Measurements from ENCODE around the gene PACRG.

Gene PACRG

DNA sequence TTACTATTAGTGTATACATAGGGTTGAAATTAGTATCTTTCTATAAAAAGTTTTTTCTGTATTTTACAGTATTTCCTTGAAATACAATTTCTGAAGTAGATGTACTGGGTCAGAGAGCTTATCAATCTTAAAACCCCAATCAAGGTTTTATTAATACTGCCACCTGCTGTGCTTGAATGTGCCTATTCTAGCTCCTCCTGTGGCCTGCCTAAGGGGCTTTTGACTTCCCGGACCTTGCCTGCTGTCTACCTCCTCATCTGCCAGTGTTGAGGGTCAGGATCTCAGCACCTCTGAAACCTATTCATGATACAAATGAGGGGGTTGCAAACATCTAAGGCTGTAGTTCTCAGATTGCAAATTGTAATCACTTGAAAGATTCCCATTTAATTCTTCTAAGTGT, 9.2 kb downstream of the PACRG start:
- H3K9ac ChIP-seq, result no peak overlapping the region
- no peak overlapping the region for H3K4me3 ChIP-seq
- H3K36me3 ChIP-seq, result no peaks in the 10 kb centered on the region
- H3K27me3 ChIP-seq, result no peaks in the 10 kb centered on the region
- no peak overlapping the region for H3K27ac ChIP-seq
- no peak for TF ChIP-seq Cebpa-rat (IDR thresholded peaks at IDR 0.05)
- no peaks in the 10 kb centered on the region for H4K20me1 ChIP-seq
- H3K4me1 ChIP-seq, result peaks cover 0 to 8% (median 0%) of the 10 kb centered on the region in 10 experiments; a peak in 7 of 20 replicates
- H3K4me2 ChIP-seq, result no peak overlapping the region
- no peaks in the 10 kb centered on the region for H3K9me3 ChIP-seq (replicated peaks in 1 of 11)

DNA sequence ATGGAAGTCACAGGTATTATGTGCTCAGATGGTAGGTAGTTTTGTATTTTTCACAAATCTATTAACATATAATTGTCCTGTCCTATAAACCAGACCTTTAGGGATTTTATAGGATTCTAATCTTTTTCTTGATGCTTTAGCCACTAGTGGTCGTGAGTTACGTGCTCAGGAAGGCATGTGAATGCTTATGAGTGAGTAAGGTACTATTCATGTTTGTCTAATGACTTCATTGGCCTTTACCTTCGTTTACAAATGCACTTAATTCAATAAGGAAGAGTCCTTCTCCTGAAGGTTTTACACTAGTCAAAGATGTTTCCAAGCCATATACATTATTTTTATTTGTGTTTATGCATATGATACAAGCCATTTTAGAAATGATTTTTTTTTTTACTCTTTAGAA, 23.0 kb downstream of the PACRG start:
- no peaks in the 10 kb centered on the region for H4K20me1 ChIP-seq
- TF ChIP-seq Cebpa-rat (IDR thresholded peaks at IDR 0.05), result no peak
- no peak overlapping the region for H3K9ac ChIP-seq
- no peaks in the 10 kb centered on the region for H3K27me3 ChIP-seq
- no peak overlapping the region for H3K4me2 ChIP-seq
- no peaks in the 10 kb centered on the region for H3K4me1 ChIP-seq
- no peak overlapping the region for H3K27ac ChIP-seq
- no peaks in the 10 kb centered on the region for H3K9me3 ChIP-seq (replicated peaks in 1 of 11)
- no peak overlapping the region for H3K4me3 ChIP-seq
- H3K36me3 ChIP-seq, result no peaks in the 10 kb centered on the region

DNA sequence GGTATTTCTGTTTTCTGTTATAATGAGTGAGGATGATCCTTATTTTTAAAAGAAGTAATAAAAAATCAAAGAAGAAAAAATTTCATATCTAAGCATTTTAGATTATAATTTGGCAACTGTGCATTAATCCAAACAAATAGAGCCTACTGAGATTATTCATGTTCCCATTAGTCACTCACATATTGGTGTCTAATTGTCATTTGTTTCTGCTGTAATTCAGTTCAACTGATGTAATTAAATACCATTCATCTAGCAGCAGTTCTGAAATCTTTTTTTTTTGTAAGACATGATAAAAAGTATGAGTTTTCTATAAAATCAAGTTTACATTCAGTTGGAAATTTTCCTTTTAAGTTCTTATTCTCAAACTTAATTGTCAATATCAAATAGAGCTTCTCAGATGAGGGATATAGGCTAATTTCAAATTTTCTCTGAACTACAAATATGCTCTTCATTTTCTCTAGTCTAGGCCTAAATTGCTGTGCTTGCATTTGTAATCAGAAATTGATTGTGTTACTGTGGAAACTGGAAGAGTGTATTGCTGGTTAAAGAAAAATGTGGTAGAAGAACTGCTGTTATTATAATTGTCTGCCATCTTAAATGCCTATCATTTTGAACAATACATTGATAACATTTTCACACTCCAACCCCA, 23.6 kb downstream of the PACRG start:
- H3K4me3 ChIP-seq, result no peak overlapping the region
- no peaks in the 10 kb centered on the region for H3K9me3 ChIP-seq (replicated peaks in 1 of 11)
- H3K9ac ChIP-seq, result no peak overlapping the region
- no peaks in the 10 kb centered on the region for H3K36me3 ChIP-seq
- H3K4me1 ChIP-seq, result no peaks in the 10 kb centered on the region
- H4K20me1 ChIP-seq, result no peaks in the 10 kb centered on the region
- H3K4me2 ChIP-seq, result no peak overlapping the region
- TF ChIP-seq Cebpa-rat (IDR thresholded peaks at IDR 0.05), result no peak
- H3K27ac ChIP-seq, result no peak overlapping the region
- no peaks in the 10 kb centered on the region for H3K27me3 ChIP-seq

DNA sequence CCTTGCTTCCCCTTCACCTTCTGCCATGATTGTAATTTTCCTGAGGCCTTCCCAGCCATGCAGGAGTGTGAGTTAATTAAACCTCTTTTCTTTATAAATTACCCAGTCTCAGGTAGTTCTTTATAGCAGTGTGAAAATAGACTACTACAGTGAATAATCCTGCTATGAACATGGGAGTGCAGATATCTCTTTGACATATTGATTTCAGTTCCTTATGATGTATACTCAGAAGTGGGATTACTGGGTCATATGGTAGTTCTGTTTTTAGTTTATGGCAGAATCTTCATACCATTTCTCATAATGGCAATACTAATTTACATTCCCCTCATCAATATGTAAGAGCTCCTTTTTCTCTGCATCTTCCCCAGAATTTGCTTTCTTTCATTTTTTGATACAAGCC, 26.0 kb downstream of the PACRG start:
- Histone ChIP-seq H3K4me1 (no peaks in the 10 kb centered on the region), H3K27me3 (no peaks in the 10 kb centered on the region), H3K9ac (no peak overlapping the region), H3K36me3 (no peaks in the 10 kb centered on the region), H3K27ac (no peak overlapping the region), H3K4me3 (no peak overlapping the region), H4K20me1 (no peaks in the 10 kb centered on the region), H3K9me3 (replicated peaks in 1 of 11) (no peaks in the 10 kb centered on the region), H3K4me2 (no peak overlapping the region)
- no peak for TF ChIP-seq Cebpa-rat (IDR thresholded peaks at IDR 0.05)

DNA sequence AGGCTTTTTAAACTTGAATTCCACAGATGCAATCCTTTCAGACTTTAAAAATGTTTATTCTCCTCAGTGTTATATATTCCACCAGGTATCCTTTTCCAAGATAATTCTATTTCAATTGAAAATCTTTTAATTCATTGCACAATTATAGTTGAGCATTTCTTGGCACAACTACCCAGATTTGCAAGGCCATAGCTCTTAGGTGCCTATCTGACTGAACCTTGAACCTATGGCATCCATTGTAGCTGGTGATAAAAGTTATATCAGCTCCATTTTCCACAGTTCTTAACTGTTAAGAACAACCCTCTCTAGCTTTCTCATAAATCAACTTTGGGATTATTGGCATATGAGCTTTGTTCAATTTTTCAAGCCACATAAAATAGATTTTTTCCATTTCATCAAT, 42.4 kb downstream of the PACRG start:
- no peak overlapping the region for H3K9ac ChIP-seq
- no peak for TF ChIP-seq Cebpa-rat (IDR thresholded peaks at IDR 0.05)
- H3K9me3 ChIP-seq (replicated peaks in 1 of 11), result no peaks in the 10 kb centered on the region
- no peaks in the 10 kb centered on the region for H3K4me1 ChIP-seq
- H3K27me3 ChIP-seq, result no peaks in the 10 kb centered on the region
- no peak overlapping the region for H3K4me3 ChIP-seq
- no peak overlapping the region for H3K4me2 ChIP-seq
- H3K36me3 ChIP-seq, result no peaks in the 10 kb centered on the region
- H3K27ac ChIP-seq, result no peak overlapping the region
- H4K20me1 ChIP-seq, result no peaks in the 10 kb centered on the region

DNA sequence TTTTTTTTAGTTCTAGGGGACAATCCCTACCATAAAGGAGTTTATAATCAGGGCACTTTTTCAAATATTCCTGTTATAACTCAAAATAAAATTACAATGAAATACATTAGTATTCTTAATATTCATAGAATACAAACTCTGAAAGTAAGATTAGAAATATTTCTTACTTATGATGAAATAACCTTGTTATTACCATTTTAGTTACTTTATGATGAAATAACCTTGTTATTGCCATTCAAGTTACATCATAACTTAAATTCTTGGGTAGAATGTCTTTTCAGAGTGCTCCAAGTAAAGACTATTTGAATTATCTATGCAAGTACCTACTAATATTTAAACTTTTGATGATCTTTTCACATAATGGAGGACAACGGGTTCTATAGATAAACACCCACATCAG, 43.2 kb downstream of the PACRG start:
- no peak overlapping the region for H3K9ac ChIP-seq
- H3K36me3 ChIP-seq, result no peaks in the 10 kb centered on the region
- no peak overlapping the region for H3K4me2 ChIP-seq
- H3K27ac ChIP-seq, result no peak overlapping the region
- no peak overlapping the region for H3K4me3 ChIP-seq
- H3K27me3 ChIP-seq, result no peaks in the 10 kb centered on the region
- TF ChIP-seq Cebpa-rat (IDR thresholded peaks at IDR 0.05), result no peak
- no peaks in the 10 kb centered on the region for H3K9me3 ChIP-seq (replicated peaks in 1 of 11)
- no peaks in the 10 kb centered on the region for H4K20me1 ChIP-seq
- no peaks in the 10 kb centered on the region for H3K4me1 ChIP-seq

DNA sequence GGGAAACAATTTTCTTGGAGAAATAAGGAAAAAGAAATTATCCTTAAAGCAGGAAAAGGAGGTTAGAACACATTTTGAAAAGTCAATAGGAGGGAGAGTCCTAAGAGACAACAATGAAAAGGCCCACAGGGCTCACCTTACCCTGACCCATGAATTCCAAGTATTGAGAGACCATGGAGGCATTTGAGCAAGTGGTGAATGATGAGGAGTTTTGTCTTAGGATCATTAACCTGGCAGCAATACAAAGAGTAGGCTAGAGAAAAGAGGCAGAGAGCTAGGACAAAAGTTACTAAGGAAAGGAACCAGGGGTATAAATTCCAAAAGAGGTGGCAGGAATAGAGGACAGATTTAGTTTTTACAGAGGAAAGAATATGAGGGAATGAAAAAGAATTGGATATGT, 44.7 kb downstream of the PACRG start:
- Histone ChIP-seq H3K4me1 (no peaks in the 10 kb centered on the region), H3K4me2 (no peak overlapping the region), H3K9ac (no peak overlapping the region), H4K20me1 (no peaks in the 10 kb centered on the region), H3K9me3 (replicated peaks in 1 of 11) (no peaks in the 10 kb centered on the region), H3K4me3 (no peak overlapping the region), H3K36me3 (no peaks in the 10 kb centered on the region), H3K27ac (no peak overlapping the region), H3K27me3 (no peaks in the 10 kb centered on the region)
- no peak for TF ChIP-seq Cebpa-rat (IDR thresholded peaks at IDR 0.05)

DNA sequence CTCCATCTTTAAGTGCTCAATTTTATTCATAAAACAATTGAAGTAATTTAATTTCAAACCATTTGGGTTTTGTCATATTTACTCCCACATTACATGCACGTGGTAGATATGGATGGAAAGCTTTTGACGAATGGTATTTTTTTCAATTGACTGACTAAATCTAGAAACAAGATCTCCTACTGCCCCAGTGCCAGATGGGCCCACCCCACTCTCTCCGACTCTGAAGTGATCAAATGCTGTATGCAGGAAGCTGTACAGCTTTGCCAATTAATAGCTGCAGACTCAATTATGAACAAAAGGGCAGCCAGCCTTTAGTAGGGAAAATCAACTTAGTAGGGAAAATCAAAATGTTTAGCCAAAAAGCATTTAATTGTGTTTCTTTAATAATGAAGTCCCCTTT, 46.2 kb downstream of the PACRG start:
- H3K9ac ChIP-seq, result no peak overlapping the region
- peaks cover 0 to 3% (median 0%) of the 10 kb centered on the region in 11 experiments; a peak in 5 of 22 replicates for H3K9me3 ChIP-seq (replicated peaks in 1 of 11)
- H3K27me3 ChIP-seq, result no peaks in the 10 kb centered on the region
- H4K20me1 ChIP-seq, result no peaks in the 10 kb centered on the region
- TF ChIP-seq Cebpa-rat (IDR thresholded peaks at IDR 0.05), result no peak
- H3K4me3 ChIP-seq, result no peak overlapping the region
- H3K4me1 ChIP-seq, result no peaks in the 10 kb centered on the region
- H3K4me2 ChIP-seq, result no peak overlapping the region
- no peak overlapping the region for H3K27ac ChIP-seq
- no peaks in the 10 kb centered on the region for H3K36me3 ChIP-seq

DNA sequence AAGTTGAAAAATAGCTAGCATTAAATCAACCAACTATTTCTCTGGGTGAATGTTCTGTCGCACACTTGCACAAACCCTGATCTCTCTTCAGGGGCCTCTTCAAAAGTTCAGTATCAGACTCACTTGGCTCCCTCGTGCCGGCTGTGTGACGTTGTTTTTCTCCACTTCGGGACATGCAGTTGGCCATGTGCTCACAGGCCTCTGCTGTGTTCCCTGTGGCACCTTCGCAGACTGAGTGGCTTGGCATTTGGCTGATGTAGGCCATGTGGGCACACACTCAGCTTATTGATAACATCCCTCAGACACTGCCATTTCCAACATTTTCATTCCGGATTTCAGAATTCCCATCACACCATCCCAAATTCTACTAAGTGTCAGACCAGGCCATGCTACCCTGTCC, 49.3 kb downstream of the PACRG start:
- no peak overlapping the region for H3K9ac ChIP-seq
- H3K27me3 ChIP-seq, result no peaks in the 10 kb centered on the region
- no peak for TF ChIP-seq Cebpa-rat (IDR thresholded peaks at IDR 0.05)
- H4K20me1 ChIP-seq, result no peaks in the 10 kb centered on the region
- no peaks in the 10 kb centered on the region for H3K4me1 ChIP-seq
- no peak overlapping the region for H3K4me3 ChIP-seq
- H3K4me2 ChIP-seq, result no peak overlapping the region
- H3K36me3 ChIP-seq, result no peaks in the 10 kb centered on the region
- peaks cover 3 to 17% (median 13%) of the 10 kb centered on the region in 11 experiments; a peak in 16 of 22 replicates for H3K9me3 ChIP-seq (replicated peaks in 1 of 11)
- H3K27ac ChIP-seq, result no peak overlapping the region

DNA sequence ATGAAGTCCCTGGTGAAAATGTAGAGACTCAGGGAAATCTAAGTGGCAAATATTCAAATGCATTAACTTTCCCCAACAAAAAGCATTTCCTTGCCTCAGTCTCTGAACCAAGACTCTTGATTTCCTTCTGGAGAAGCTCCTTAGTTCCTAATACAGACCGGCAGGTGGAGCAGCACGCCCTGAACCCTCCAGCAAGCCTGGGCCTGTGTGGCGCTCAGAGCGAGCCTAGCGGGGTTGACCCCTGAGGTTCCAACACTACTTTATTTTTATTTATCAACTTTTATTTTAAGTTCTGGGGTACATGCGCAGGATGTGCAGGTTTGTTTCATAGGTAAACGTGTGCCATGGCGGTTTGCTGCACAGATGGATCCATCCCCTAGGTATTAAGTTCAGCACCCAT, 50.8 kb downstream of the PACRG start:
- Histone ChIP-seq H3K36me3 (no peaks in the 10 kb centered on the region), H4K20me1 (no peaks in the 10 kb centered on the region), H3K27me3 (no peaks in the 10 kb centered on the region), H3K4me2 (no peak overlapping the region), H3K4me3 (no peak overlapping the region), H3K9ac (no peak overlapping the region), H3K9me3 (replicated peaks in 1 of 11) (peaks cover 3 to 21% (median 14%) of the 10 kb centered on the region in 11 experiments; a peak in 16 of 22 replicates), H3K27ac (no peak overlapping the region), H3K4me1 (no peaks in the 10 kb centered on the region)
- TF ChIP-seq Cebpa-rat (IDR thresholded peaks at IDR 0.05), result no peak

All from BLaER1 treated with 17β-estradiol and CSF1 and Interleukin-3, amounts not matched to agents 10 nM and 100 nM (cell line).